T1000 (cell line): ENCODE measurements around the gene HOXB7.
A peak's percentile ranks its signal among the peaks of the same experiment; 100 is the strongest.

ENCODE experiments used
- DNase-seq: peaks from one replicate; lab custom pipeline; 2025; ENCODE audit warnings: mixed read lengths; lab: John Stamatoyannopoulos, UW

HOXB7 gene

DNA sequence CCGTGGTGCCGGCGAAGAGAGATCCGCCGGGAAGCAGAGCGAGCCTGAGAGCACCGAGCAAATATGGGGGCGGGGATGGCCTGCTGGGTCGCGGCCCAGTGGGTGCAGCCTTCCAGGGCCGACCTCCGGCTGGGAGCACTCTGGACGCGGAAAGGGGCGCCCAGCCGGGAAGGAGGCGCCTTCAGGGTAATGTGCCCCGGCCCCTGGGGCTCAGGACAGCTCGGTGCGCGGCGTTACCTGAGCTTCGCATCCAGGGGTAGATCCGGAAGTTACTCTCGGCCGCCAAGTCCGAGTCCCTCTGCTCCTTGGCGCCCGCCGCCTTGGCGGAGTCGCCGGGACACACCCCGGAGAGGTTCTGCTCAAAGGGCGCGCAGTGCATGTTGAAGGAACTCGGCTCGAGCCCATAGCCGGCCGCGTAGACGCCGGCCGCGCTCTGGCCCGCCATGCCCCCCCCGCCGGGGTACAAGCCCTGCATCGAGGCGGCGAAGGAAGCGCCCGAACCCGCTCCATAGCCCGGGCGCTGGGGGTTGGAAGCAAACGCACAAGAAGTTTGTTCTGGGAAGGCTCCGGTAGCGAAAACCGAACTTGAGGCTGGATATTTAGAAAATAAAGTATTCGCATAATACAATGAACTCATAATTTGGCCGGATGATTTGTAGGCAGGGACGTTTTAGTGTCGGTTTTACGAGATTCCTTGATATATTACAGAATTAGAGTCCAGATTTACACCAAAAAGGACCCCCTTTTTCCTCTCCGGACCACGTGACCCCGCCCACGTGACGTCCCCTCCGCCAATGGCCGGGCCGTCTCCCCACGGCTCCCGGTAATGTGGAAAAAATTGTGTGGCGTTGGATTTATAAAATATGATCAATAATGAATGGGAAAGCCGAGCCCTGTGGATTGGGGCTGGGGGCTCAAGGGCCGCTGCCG is at the start of gene HOXB7:
Gene HOXB7 (minus strand): TSS at position 736 of the 930 bp plus-strand sequence. CDS start 99 bp downstream, at position 637.
- peak; percentile 54 for DNase-seq

DNA sequence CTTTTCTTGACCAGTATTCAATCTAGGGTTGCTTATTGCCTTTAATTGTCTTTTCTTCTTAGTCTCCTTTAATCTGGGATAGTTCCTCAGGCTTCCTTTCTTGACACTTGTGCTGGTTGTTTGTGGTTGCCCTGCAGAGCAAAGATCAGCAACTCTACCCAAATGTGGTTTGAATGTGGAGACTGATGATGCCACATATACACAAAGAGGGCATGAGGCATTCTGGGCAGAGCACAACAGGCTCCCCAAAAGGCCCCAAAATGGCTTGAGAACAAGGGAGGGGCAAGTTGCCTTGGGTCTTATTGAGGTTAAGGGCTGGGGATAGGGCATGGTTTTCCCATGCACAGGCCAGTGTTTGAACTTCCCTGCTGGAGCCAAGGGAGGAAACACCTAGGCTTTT is 45.1 kb upstream of the HOXB7 start:
- no peak for DNase-seq

DNA sequence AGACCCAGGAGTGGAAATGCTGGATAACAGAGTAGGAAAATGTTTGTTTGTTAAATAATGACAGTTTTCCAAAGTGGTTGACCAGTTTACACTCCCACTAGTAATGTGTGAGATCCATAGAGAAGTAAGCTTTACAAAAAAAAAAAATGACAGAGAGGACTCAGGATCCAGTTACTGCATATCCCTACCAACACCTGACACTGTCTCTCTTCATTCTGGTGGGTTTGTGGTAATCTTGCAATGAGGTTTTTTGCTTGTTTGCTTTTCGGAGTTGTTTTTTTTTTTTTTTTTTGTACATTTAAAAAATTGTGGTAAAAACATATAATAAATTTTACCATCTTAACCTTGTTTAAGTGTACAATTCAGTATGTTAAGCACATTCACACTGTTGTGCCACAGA is 38.9 kb upstream of the HOXB7 start:
- DNase-seq: no peak

DNA sequence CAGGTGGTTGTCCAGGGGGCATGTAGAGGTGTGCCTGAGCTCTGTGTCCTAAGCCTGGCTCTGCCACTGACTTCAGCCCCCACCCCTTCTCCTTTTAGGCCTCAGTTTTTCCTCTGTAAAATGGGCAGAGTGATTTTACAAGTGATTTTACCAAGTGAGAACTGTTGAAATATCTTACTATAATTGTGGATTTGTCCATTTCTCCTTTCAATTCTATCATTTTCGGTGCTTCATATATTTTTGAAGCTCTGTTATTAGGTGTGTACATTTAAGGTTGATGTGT is 37.1 kb upstream of the HOXB7 start:
- DNase-seq: no peak

DNA sequence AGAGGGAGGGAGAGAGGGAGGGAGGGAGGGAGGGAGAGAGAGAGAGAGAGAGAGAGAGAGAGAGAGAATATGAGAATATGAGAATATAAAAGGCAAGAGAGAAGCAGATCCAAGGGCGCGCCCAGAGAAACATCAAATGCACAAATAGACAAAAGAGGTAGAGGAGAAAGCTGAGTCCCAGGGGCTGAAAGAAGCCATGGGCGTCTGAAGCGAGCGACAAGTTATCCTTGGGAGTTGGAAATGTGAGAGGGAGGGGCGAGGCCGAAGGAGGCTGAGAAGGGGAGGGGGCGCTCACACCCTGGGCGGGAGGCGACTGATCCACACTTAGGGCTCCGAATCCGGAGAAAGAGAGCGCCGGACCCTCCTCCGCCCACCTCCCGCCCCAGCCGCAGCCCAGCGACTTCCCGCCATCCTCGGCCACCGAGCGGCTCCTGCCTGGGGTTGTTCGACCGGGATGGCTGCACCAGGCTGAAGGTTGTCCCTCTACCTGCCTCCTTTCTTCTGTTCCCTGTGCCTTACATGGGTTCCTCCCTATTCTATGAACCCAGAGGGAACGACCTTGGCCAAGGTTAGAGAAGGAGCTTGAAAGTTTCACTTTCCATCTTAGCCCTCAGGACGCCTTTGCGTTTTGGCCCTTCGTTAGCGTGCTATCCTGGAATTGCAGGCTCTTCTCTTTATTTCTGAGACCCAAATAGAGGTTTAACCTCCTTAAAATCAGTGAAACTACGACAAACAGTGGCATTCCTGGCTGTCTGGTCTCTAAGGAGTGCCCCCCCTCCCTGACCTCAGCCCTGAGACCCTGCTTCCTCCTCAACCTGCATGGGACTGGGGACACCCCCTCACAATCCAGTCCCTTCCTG is 36.5 kb upstream of the HOXB7 start:
- DNase-seq: no peak

DNA sequence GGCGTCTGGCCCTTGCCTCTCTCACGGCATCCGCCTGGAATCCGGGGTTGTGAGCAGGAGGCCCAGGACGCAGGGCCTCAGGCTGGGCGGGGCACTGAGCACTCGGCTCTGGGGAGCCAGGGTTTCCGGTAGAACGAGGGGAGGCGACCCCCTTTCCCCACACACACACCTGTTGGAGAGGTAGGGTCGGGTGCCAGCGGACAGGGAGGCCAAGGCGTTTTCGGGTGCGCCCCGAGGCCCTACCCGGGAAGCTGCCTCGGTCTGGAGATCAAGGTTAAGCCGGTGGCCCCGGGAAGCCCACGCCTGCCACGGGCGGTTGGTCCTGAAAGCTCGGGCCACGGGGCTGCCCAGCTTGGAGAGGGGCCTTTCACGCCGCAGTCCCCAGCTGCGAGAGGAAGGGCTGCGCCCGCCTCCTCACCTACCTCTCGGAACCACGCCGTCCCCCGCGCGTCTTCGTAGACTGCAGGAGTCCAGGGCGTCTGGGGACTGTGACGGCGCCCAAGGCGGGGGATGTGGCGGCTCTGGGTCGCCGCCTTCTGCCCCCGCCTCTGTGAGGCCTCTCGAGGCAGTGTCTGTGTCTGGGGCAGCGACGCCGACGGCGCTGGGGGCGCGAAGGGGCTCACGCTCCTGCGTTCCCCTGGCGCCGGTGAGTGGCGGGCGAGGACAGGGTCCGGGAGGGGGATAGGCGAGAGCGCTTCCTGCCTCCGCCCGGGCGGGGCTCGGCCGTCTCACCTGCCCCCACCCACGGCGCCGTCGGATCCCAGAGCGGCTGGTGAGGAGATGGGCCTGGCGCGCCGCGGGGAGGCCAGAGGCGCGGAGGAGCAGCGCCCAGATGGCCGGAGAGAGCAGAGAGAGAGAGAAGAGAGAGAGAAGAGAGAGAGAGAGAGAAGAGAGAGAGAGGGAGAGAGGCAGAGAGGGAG is 35.6 kb upstream of the HOXB7 start:
- DNase-seq: no peak

DNA sequence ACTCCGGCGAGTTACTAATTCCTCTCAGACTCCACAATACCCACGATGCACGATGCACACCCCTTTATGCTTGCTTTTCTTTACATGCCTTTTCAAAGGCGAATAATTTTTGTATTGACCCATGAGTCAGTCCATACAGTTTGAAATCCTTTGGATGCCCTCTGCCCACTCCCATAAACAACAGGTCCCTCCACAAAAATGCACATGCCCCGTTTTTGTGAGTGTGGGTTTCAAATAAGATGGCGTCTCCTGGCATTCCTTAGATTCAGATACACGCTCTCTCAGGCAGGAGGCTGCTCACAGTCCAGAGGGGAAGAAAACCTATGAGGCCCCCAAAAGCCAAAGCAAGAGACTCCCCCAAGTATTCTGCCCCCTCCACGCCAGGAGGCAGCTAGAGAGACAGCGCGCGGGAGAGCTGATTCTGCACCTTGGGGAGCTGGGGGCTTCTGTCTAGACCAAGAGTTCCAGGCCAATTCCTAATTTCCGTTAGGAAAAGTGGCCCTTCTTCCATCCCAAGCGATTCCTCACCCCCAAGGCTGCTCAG is 34.9 kb upstream of the HOXB7 start:
- DNase-seq: no peak

DNA sequence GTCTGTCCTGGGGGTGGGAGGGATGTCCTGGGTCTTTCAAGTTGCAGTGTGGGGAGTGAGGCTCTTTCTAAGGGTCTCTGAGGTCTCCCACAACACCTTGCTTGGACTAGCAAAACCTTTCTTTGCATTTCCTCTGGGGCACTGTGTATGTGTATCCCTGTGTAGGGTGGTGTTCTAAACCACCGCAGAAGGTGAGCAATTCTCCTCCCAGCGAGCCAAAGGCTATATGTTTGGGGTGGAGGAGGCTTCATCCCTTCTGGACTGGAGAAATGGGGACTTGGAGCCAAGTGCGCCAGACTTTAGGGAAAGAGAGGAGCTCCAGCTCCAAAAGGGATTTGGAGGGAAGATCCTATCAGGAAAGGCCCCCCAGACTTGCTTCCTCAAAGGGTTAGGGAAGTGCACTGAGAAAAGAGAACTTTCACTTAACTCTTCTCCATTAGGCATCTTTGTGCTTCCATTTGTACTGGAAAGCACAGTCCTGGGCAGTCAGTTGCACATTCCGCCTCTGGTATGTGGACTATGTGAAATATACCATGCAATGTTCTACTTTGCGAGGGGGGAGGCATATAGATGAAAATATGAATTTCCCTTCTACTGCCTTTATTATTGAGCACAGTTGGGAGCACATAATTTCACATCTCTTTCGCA is 34.2 kb upstream of the HOXB7 start:
- DNase-seq: no peak

DNA sequence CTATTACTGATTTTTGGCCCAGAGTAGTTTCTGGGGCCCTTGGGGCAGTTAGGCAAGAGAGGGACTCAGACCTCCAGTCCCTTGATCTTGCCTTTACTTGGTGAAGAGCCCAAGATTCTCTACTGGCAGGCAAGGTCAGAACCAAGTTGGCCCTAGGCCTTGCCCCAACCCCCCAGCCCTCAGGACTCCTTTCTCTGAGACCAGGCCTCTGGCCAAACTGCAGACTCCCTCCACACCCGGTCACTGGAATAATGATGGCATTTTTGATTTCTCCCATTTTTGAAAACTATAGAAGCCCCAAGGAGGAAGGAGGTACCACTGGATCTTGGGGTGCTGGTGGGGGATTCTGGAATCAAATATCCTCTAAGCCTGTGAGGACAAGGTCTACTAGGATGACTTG is 33.3 kb upstream of the HOXB7 start:
- DNase-seq: no peak

DNA sequence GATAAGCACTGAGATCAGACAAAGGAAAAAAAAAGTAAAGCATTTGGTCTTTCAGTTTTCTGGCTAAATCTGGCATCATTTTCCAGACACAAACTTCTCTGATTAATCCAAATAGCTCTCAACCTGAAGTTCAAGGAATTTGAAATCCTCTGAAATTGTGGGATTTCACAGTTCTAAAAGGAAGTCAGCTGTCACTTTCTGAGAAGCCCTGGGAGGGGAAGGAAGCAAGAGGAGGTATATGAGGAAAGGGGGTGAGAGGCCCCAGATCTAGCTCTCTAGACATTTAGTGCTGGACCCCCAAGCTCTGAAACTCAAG is 32.8 kb upstream of the HOXB7 start:
- DNase-seq: no peak

DNA sequence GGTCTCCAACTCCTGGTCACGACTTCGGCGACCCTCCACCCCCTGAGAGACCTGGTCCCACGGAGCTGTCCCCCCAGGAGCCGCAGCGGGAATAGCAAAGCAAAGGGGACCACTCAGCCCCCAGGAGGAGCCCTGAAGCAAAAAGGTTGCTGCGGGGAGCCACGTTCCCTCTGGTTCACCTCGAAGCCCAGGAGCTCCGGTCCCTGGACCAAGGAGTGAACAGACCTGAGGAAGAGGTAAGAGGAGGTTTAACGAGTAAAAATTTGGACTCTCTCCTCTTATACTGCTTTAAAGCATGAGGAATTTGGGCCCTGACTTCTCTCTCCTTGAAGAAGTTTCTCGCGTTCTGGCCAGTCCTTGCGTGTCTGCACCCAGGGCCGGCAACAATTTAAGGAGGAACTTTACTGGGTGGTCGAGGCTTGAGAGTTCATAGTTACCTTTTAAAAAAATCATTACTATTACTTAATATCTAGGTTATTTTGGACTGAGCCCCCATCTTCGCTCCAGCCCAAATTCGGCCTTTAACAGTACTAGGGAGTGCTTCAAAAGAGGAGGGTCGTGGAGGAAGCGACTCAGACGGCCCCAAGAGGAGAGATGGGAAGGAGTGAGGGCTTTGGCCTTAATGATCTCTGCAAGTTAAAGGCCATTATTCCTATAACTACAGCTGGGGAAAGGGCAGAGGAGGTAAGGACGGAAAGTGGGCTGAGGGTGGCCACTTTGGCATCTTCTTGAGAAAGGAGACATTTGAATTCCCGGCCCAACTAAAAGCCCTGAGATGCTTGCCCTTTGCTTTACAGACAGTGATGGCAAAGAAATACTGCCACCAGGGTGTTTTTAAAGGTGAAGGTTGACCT is 32.3 kb upstream of the HOXB7 start:
- DNase-seq: no peak

DNA sequence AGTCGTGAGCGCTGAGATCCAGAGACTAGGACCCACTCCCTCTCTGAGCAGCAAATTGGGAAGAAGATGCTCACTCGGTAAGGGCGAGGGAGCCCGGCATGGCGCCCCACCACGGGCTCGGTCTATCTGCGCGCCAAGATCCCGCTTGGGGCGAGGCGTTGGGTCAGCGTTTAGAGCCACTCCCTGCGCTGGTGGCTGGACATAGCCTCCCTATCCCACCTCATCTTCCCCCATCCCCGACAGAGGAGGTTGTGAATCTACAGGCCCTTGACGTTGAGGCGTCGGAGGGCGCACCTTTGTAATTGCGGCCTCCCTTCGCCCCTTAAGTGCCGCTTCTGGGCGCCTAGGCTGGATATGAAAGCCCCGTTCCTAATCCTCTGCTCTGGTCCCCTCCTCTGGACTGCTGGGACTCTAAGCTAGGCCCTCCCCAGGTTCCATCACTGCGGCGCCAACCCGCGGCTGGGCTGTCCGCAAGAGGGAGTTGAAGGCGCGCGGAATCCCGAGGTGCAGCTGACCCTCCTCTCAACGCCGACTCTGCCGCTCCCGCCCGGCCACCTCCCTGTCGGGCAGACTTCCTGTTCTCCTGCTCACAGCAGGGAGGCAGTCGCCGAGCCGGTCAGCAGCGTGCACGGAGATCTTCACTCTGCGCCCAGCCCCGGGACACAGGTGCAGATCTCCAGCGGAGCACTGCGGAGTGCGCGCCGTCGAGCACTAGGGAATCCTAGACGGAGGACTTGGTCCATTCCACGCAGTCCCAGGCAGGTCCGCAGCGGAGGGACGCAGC is 31.4 kb upstream of the HOXB7 start:
- no peak for DNase-seq

DNA sequence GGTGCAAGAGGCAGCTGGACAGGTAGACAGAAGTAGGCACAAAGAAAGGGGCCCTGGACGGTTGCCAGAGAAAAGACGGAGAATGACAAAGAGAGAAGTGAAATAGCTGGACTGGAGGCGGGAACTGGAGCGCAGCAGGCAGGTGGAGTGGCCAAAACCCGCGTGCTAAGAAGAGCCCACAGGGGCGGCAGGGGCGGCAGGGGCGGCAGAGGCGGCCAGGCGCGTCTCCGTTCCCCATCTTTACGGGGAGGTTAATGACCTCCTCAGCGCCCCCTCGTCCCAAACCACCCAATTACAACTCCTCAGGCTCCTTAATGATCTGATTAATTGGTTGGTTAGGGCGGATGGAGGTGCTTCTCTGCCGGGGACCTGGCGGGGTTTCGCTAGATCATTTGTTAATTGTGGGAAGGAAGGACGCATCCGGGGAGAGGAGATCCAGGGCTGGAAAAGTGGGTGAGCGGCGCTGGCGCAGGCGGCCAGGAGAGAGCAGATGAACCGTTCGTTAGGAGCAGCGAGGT is 30.8 kb upstream of the HOXB7 start:
- no peak for DNase-seq

DNA sequence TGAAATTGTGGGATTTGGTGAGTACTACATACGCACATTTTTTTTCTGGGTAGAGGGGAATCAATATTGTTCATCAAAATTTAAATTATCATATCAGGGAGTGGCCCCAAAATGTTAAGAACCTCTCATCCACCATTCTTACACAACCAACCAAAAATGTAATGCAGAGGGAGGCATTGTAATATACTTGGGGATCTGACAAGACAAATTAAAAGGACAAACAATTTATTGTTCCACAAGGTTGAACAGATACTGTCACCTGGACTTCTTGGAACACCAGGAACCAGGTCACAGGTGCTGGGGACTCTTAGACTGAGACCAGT is 30.0 kb upstream of the HOXB7 start:
- no peak for DNase-seq

DNA sequence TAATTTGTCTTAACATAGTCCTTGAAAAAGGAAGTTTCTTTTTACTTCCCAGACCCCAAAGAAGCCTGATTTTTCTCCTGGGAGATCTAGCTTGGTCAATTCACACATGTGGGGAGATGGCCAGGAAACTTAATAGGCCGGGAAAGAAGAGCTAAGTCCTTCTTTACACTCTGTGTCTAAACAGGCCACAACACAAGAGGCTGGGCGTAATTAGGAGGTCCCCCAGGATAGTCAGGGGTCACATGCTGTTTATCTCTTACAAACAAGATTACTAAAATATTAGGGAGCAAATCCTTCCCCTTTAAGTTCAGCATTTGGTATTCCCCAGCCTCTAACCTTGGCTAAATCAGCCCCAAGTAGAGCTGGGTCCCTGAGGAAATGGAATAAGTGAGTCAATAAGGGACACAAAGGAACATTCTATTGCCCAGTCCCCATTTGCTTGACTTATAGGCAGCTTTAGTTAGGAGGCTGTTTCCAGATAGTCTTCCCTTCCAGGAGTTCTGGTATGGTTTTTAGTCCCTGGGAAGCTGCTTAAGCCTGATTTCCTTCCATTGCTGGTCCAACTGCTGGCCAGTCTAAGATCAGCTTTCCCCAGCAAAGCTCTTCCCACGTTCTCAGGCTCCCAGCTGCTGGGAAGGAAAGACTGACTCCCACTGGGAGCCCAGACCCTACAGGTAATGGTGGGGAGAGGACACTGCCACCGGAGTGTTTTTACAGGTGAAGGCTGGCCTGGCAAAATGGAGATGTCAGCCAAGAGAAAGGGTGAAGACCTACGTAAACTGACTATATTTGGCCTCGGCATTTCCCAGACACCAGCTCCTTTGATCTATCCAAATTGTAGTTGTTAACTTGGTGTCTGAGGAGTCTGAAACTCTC is 29.4 kb upstream of the HOXB7 start:
- no peak for DNase-seq

DNA sequence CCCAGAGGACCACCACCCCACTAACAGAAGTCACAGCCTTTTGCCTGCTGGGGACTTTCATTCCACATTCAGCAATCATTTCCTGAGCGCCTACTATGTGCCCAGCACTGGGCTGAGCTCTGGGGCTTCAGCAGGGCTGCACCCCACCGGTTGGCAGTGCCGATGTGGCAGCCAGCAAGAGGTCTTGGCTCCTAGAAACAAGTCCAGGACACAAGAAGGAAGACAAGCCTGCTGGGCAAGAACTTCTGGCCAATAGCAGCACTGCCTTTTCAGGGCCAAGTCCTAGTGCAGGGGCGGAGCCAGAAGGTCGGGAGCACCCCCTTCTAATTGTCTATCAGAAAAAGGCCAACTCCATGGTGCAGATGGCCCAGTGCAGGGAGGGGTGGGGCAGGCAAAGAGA is 28.3 kb upstream of the HOXB7 start:
- no peak for DNase-seq

DNA sequence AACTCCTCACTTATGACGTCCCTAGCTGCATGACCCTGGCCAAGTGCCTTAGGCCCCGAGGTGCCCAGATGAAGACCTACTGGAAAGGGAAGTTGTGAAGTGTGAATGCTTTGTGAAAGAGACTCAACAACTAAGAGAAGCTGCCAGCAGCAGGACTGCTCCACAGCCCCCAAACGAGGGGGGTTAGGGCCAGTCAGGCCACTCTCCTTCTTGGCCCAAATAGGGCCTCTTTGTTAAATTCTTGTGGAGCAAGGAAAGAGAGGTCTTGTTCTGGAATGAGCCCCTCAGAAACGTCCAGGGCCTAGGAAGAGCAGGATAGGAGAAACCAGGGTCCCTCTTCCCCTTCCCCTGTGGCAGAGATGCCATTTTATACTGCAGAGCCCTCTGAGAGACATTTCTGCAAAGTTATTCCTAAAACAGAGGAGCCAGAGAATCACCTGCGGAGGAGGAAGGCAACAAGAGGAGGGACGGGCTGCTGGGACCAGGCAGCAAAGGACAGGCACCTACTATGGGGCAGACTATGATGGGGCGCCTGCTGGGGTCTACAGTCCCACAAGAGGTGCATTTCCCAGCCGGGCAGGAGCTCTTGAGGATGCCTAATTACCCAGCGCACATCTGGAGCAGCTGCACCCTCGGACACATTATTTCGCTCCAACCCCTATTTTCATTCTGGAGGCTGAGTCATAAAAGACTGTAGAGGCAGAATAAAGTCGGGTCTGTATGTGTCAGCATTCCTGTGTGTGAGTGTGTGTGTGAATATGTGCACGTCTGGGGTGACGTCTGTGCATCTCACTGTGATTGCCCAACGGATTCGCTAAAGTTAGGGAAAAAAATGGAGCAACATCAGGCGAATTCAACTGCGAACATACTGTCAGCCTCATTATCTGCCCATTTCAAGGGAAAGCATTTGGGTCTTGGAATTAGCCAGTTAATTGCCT is 26.8 kb upstream of the HOXB7 start:
- no peak for DNase-seq
